Measurements from ENCODE around the gene OCRL.

OCRL gene

GRCh38 chrX:129618997-129619396 lies 78.9 kb downstream of the OCRL start:
- peaks cover 2% of the 10 kb centered on the region for H3K36me3 Mint-ChIP-seq
- H3K27ac Mint-ChIP-seq: no peak overlapping the region
- no peaks in the 10 kb centered on the region for H3K9me3 Mint-ChIP-seq (ENCODE audit: low read depth)
- peaks cover 3% of the 10 kb centered on the region for H3K27me3 Mint-ChIP-seq
- no peaks in the 10 kb centered on the region for H3K4me1 Mint-ChIP-seq (ENCODE audit: low read depth)
- H3K4me3 Mint-ChIP-seq: no peak overlapping the region

GRCh38 chrX:129622757-129623301 lies 82.8 kb downstream of the OCRL start:
- Mint-ChIP-seq H3K4me3 (no peak overlapping the region), H3K9me3 (ENCODE audit: low read depth) (no peaks in the 10 kb centered on the region), H3K4me1 (ENCODE audit: low read depth) (no peaks in the 10 kb centered on the region), H3K36me3 (peaks cover 2% of the 10 kb centered on the region), H3K27ac (no peak overlapping the region), H3K27me3 (peaks cover 3% of the 10 kb centered on the region)

GRCh38 chrX:129626026-129626425 lies 86.0 kb downstream of the OCRL start:
- Mint-ChIP-seq H3K4me1 (ENCODE audit: low read depth) (no peaks in the 10 kb centered on the region), H3K9me3 (ENCODE audit: low read depth) (no peaks in the 10 kb centered on the region), H3K27me3 (peaks cover 3% of the 10 kb centered on the region), H3K27ac (no peak overlapping the region), H3K36me3 (peaks cover 2% of the 10 kb centered on the region), H3K4me3 (no peak overlapping the region)

GRCh38 chrX:129629837-129630236 lies 89.8 kb downstream of the OCRL start:
- Mint-ChIP-seq H3K27ac (no peak overlapping the region), H3K36me3 (no peaks in the 10 kb centered on the region), H3K4me3 (no peak overlapping the region), H3K9me3 (ENCODE audit: low read depth) (no peaks in the 10 kb centered on the region), H3K27me3 (no peaks in the 10 kb centered on the region), H3K4me1 (ENCODE audit: low read depth) (no peaks in the 10 kb centered on the region)

GRCh38 chrX:129631849-129632248 lies 91.8 kb downstream of the OCRL start:
- H3K4me3 Mint-ChIP-seq: no peak overlapping the region
- H3K9me3 Mint-ChIP-seq (ENCODE audit: low read depth): no peaks in the 10 kb centered on the region
- H3K4me1 Mint-ChIP-seq (ENCODE audit: low read depth): no peaks in the 10 kb centered on the region
- no peaks in the 10 kb centered on the region for H3K36me3 Mint-ChIP-seq
- no peaks in the 10 kb centered on the region for H3K27me3 Mint-ChIP-seq
- no peak overlapping the region for H3K27ac Mint-ChIP-seq

GRCh38 chrX:129632443-129632842 lies 92.4 kb downstream of the OCRL start:
- Mint-ChIP-seq H3K9me3 (ENCODE audit: low read depth) (no peaks in the 10 kb centered on the region), H3K27me3 (no peaks in the 10 kb centered on the region), H3K4me1 (ENCODE audit: low read depth) (peaks cover 1% of the 10 kb centered on the region), H3K4me3 (no peak overlapping the region), H3K36me3 (no peaks in the 10 kb centered on the region), H3K27ac (no peak overlapping the region)

- Mint-ChIP-seq H3K9me3 (ENCODE audit: low read depth) (no peaks in the 10 kb centered on the region), H3K4me3 (no peak overlapping the region)
These were observed 94.5 kb downstream of the OCRL start for GRCh38 chrX:129634541-129634940.

GRCh38 chrX:129636175-129636681 lies 96.2 kb downstream of the OCRL start:
- no peak overlapping the region for H3K27ac Mint-ChIP-seq
- no peak overlapping the region for H3K4me3 Mint-ChIP-seq
- peaks cover 3% of the 10 kb centered on the region for H3K4me1 Mint-ChIP-seq (ENCODE audit: low read depth)
- no peaks in the 10 kb centered on the region for H3K9me3 Mint-ChIP-seq (ENCODE audit: low read depth)
- no peaks in the 10 kb centered on the region for H3K36me3 Mint-ChIP-seq
- H3K27me3 Mint-ChIP-seq: no peaks in the 10 kb centered on the region

More at GRCh38 chrX:129634541-129634940, 94.5 kb downstream of the OCRL start:
- Mint-ChIP-seq H3K27me3 (no peaks in the 10 kb centered on the region), H3K4me1 (ENCODE audit: low read depth) (peaks cover 3% of the 10 kb centered on the region), H3K36me3 (no peaks in the 10 kb centered on the region), H3K27ac (no peak overlapping the region)

GRCh38 chrX:129637217-129638109 lies 97.4 kb downstream of the OCRL start:
- Mint-ChIP-seq H3K9me3 (ENCODE audit: low read depth) (no peaks in the 10 kb centered on the region), H3K27ac (no peak overlapping the region), H3K4me3 (no peak overlapping the region), H3K27me3 (no peaks in the 10 kb centered on the region), H3K36me3 (no peaks in the 10 kb centered on the region), H3K4me1 (ENCODE audit: low read depth) (peaks cover 3% of the 10 kb centered on the region)

- peaks cover 3% of the 10 kb centered on the region for H3K4me1 Mint-ChIP-seq (ENCODE audit: low read depth)
These were observed 98.9 kb downstream of the OCRL start for GRCh38 chrX:129638917-129639316.

GRCh38 chrX:129640737-129641136 lies 100.7 kb downstream of the OCRL start:
- Mint-ChIP-seq H3K36me3 (no peaks in the 10 kb centered on the region), H3K4me3 (no peak overlapping the region), H3K27me3 (no peaks in the 10 kb centered on the region), H3K9me3 (ENCODE audit: low read depth) (no peaks in the 10 kb centered on the region), H3K4me1 (ENCODE audit: low read depth) (peaks cover 3% of the 10 kb centered on the region), H3K27ac (no peak overlapping the region)

More at GRCh38 chrX:129638917-129639316, 98.9 kb downstream of the OCRL start:
- Mint-ChIP-seq H3K36me3 (no peaks in the 10 kb centered on the region), H3K27ac (no peak overlapping the region), H3K27me3 (no peaks in the 10 kb centered on the region), H3K9me3 (ENCODE audit: low read depth) (no peaks in the 10 kb centered on the region), H3K4me3 (no peak overlapping the region)

- Mint-ChIP-seq H3K36me3 (no peaks in the 10 kb centered on the region), H3K4me1 (ENCODE audit: low read depth) (peaks cover 3% of the 10 kb centered on the region), H3K27ac (no peak overlapping the region), H3K4me3 (no peak overlapping the region), H3K9me3 (ENCODE audit: low read depth) (no peaks in the 10 kb centered on the region), H3K27me3 (no peaks in the 10 kb centered on the region)
These were observed 101.4 kb downstream of the OCRL start for GRCh38 chrX:129641469-129641868.

GRCh38 chrX:129641941-129642340 lies 101.9 kb downstream of the OCRL start:
- Mint-ChIP-seq H3K4me3 (no peak overlapping the region), H3K27me3 (no peaks in the 10 kb centered on the region), H3K36me3 (no peaks in the 10 kb centered on the region), H3K9me3 (ENCODE audit: low read depth) (no peaks in the 10 kb centered on the region), H3K27ac (no peak overlapping the region), H3K4me1 (ENCODE audit: low read depth) (peaks cover 3% of the 10 kb centered on the region)

Measured in activated naive CD8-positive, alpha-beta T cell (primary cell).